Activated CD4-positive, alpha-beta T cell treated with anti-CD3 and anti-CD28 coated beads for 4 hours (primary cell): ENCODE results near the gene KLF15.

Experiments used
- DNase-seq, 2 donors: peaks; one replicate each; pipeline ENCODE4 v3.0.0-alpha.2; 2020

KLF15 gene

GRCh38 chr3:126389112-126389793 lies 32.0 kb upstream of the KLF15 start:
- DNase-seq = no peak

GRCh38 chr3:126381966-126382365 lies 24.8 kb upstream of the KLF15 start:
- DNase-seq = no peak

- DNase-seq = no peak
Observed at GRCh38 chr3:126380011-126380768, 23.0 kb upstream of the KLF15 start.

- no peak for DNase-seq
Observed at GRCh38 chr3:126378341-126378751, 21.1 kb upstream of the KLF15 start.

GRCh38 chr3:126377211-126377610 lies 20.0 kb upstream of the KLF15 start:
- DNase-seq = no peak

GRCh38 chr3:126376444-126376843 lies 19.2 kb upstream of the KLF15 start:
- DNase-seq = no peak

GRCh38 chr3:126375835-126376331 lies 18.7 kb upstream of the KLF15 start:
- no peak for DNase-seq

- no peak for DNase-seq
Observed at GRCh38 chr3:126373682-126374601, 16.7 kb upstream of the KLF15 start.

GRCh38 chr3:126373146-126373613 lies 16.0 kb upstream of the KLF15 start:
- no peak for DNase-seq

GRCh38 chr3:126372413-126373145 lies 15.4 kb upstream of the KLF15 start:
- DNase-seq = no peak

- no peak for DNase-seq
Observed at GRCh38 chr3:126371096-126371705, 14.0 kb upstream of the KLF15 start.

GRCh38 chr3:126370606-126371005 lies 13.4 kb upstream of the KLF15 start:
- DNase-seq = no peak

GRCh38 chr3:126370055-126370454 lies 12.8 kb upstream of the KLF15 start:
- no peak for DNase-seq

GRCh38 chr3:126369490-126369889 lies 12.3 kb upstream of the KLF15 start:
- DNase-seq = no peak

- DNase-seq = no peak
Observed at GRCh38 chr3:126367316-126367805, 10.2 kb upstream of the KLF15 start.

- no peak for DNase-seq
Observed at GRCh38 chr3:126365351-126366277, 8.4 kb upstream of the KLF15 start.

GRCh38 chr3:126364731-126365301 lies 7.6 kb upstream of the KLF15 start:
- no peak for DNase-seq

- no peak for DNase-seq
Observed at GRCh38 chr3:126364130-126364695, 7.0 kb upstream of the KLF15 start.

- no peak for DNase-seq
Observed at GRCh38 chr3:126361211-126361610, 4.0 kb upstream of the KLF15 start.

GRCh38 chr3:126360714-126361060 lies 3.5 kb upstream of the KLF15 start:
- no peak for DNase-seq
